Stimulated activated effector memory CD8-positive, alpha-beta T cell treated with anti-CD3 and anti-CD28 coated beads, Interleukin-12 subunit alpha, Interleukin-12 subunit beta, amount 100 ng/mL, for 72 hours (primary cell): ENCODE results near the gene GPANK1.
"Not testable (repeated sequence)": the region's sequence is repeated elsewhere in the genome, so short reads cannot be mapped to it uniquely, and the experiment has no call there.

Experiments used
- ATAC-seq: fragments of 150-1000 bp; cut with Tn5 transposase; 2 replicates; pipeline ENCODE4 v1.10.0; 2021
- DNase-seq, 2 donors: peaks; one replicate each; pipeline ENCODE4 v3.0.0; 2021 to 2022; ENCODE audit warnings: low spot score in 2 of 2
- H3K27ac Mint-ChIP-seq: one replicate; pipeline ENCODE4 v1.8.0; 2022; ENCODE audit warnings: mild to moderate bottlenecking, mixed read lengths
- H3K36me3 Mint-ChIP-seq: one replicate; pipeline ENCODE4 v1.8.0; 2022; ENCODE audit warnings: mild to moderate bottlenecking, mixed read lengths
- H3K4me1 Mint-ChIP-seq: one replicate; pipeline ENCODE4 v1.8.0; 2022; ENCODE audit warnings: mixed read lengths
- H3K4me3 Mint-ChIP-seq: one replicate; pipeline ENCODE4 v1.8.0; 2022; ENCODE audit warnings: mild to moderate bottlenecking, mixed read lengths
- H3K9me3 Mint-ChIP-seq: one replicate; pipeline ENCODE4 v1.8.0; 2022; ENCODE audit warnings: mixed read lengths

GPANK1 gene

DNA sequence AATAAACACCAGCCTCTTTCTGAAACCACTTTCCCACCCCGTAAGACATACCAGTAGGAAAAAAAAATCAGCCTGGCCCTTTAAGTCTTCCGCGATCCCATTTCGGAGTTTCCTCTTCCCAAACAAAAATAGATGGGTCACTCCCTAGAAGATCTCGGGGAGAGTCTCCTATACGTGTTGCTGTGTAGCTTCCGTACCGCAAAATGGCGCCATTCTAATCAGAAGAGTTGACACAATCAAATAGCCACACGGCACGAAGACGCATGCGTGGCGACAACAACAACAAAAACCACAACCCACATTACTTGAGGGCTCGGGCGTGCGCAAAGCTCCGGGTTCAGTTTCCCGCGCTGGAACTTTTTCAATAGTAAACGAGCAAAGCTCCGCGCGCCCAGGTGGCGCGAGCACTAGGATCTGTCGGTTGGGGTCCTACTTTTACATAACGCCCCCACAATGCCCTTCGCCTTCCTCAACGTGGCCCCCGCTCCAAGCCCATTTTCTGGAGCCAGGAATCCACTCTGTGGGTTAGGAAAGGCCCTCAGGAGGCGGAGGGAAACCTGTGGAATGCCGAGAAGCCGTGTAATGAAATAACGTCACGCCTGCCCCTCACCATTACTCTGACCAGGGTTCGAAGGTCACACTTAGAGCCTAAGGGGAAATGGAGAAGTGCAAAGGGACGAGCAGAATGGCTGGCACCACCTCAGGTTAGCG is at the start of gene GPANK1:
Gene GPANK1, minus strand, starts transcription at position 208 of the 711 bp plus-strand sequence. CDS start 519 bp downstream, outside the sequence.
- peak within 1 kb of the TSS; percentile 99 for H3K27ac Mint-ChIP-seq
- H3K9me3 Mint-ChIP-seq: no peaks in the 10 kb centered on the region
- ATAC-seq (peak; percentile 63), DNase-seq (peak; percentile 70 to 93)
- peaks cover 99% of the 10 kb centered on the region for H3K36me3 Mint-ChIP-seq
- H3K4me1 Mint-ChIP-seq: peaks cover 67% of the 10 kb centered on the region
- H3K4me3 Mint-ChIP-seq: peak within 1 kb of the TSS; percentile 95

GRCh38 chr6:31713991-31714684 is 49.3 kb upstream of the GPANK1 start:
- peaks cover 18% of the 10 kb centered on the region for H3K4me1 Mint-ChIP-seq
- no peaks in the 10 kb centered on the region for H3K36me3 Mint-ChIP-seq
- no peak for ATAC-seq
- H3K27ac Mint-ChIP-seq: no peak overlapping the region
- no peak for DNase-seq
- no peak overlapping the region for H3K4me3 Mint-ChIP-seq
- H3K9me3 Mint-ChIP-seq: no peaks in the 10 kb centered on the region

DNA sequence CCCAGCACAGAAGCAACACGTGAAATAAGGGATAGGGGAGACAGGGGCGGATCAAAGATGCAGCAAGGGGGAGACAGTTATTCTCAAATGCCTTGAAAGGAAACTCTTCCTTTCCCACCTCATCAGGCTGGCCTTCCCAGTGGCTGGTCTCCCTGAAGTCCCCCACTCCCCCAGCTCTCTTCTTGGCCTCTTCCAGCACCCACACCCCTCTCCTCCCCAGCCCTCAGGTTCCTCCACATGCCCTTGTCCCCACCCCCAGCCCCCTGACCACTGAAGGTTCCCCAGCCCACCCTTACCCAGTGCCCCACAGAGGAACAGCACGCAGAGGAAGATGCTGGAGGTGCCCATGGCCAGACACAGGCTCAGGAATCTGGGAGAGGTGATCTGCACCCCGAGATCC is 48.7 kb upstream of the GPANK1 start:
- Mint-ChIP-seq H3K9me3 (no peaks in the 10 kb centered on the region), H3K27ac (no peak overlapping the region), H3K36me3 (no peaks in the 10 kb centered on the region), H3K4me3 (no peak overlapping the region), H3K4me1 (peaks cover 18% of the 10 kb centered on the region)
- no peak for DNase-seq
- ATAC-seq: no peak

- Mint-ChIP-seq H3K4me1 (peaks cover 18% of the 10 kb centered on the region), H3K9me3 (no peaks in the 10 kb centered on the region), H3K27ac (peak overlapping the region; percentile 63), H3K4me3 (no peak overlapping the region), H3K36me3 (no peaks in the 10 kb centered on the region)
- DNase-seq (no peak), ATAC-seq (peak; percentile 46)
These were observed 47.5 kb upstream of the GPANK1 start for GRCh38 chr6:31712296-31712695.

GRCh38 chr6:31711233-31711632 is 46.4 kb upstream of the GPANK1 start:
- H3K4me3 Mint-ChIP-seq: peak overlapping the region; percentile 26
- ATAC-seq: peak; percentile 42
- H3K9me3 Mint-ChIP-seq: no peaks in the 10 kb centered on the region
- H3K36me3 Mint-ChIP-seq: no peaks in the 10 kb centered on the region
- peaks cover 18% of the 10 kb centered on the region for H3K4me1 Mint-ChIP-seq
- H3K27ac Mint-ChIP-seq: peak overlapping the region; percentile 63
- DNase-seq: no peak

GRCh38 chr6:31710523-31711219 is 45.9 kb upstream of the GPANK1 start:
- Mint-ChIP-seq H3K9me3 (no peaks in the 10 kb centered on the region), H3K27ac (peak overlapping the region; percentile 63), H3K4me1 (peaks cover 18% of the 10 kb centered on the region), H3K36me3 (no peaks in the 10 kb centered on the region), H3K4me3 (peak overlapping the region; percentile 26)
- DNase-seq: no peak
- no peak for ATAC-seq

GRCh38 chr6:31709157-31709556 is 44.4 kb upstream of the GPANK1 start:
- not testable (repeated sequence) for H3K4me3 Mint-ChIP-seq, H3K36me3 Mint-ChIP-seq, DNase-seq, H3K27ac Mint-ChIP-seq, H3K9me3 Mint-ChIP-seq, ATAC-seq
- H3K4me1 Mint-ChIP-seq: peaks cover 18% of the 10 kb centered on the region

- no peak for DNase-seq
- Mint-ChIP-seq H3K36me3 (no peaks in the 10 kb centered on the region), H3K9me3 (no peaks in the 10 kb centered on the region), H3K27ac (no peak overlapping the region), H3K4me3 (no peak overlapping the region), H3K4me1 (peaks cover 22% of the 10 kb centered on the region)
- no peak for ATAC-seq
These were observed 43.4 kb upstream of the GPANK1 start for GRCh38 chr6:31708224-31708623.

DNA sequence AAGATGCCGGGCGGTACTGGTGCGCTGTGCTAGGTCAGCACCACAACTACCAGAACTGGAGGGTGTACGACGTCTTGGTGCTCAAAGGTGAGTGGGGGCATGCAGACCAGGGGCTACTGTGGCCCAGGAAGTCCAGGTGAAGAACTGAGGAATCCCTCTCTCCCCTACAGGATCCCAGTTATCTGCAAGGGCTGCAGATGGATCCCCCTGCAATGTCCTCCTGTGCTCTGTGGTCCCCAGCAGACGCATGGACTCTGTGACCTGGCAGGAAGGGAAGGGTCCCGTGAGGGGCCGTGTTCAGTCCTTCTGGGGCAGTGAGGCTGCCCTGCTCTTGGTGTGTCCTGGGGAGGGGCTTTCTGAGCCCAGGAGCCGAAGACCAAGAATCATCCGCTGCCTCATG is 42.9 kb upstream of the GPANK1 start:
- no peak for DNase-seq
- ATAC-seq: no peak
- Mint-ChIP-seq H3K27ac (no peak overlapping the region), H3K36me3 (peaks cover 2% of the 10 kb centered on the region), H3K4me3 (no peak overlapping the region), H3K9me3 (no peaks in the 10 kb centered on the region), H3K4me1 (peaks cover 24% of the 10 kb centered on the region)

DNA sequence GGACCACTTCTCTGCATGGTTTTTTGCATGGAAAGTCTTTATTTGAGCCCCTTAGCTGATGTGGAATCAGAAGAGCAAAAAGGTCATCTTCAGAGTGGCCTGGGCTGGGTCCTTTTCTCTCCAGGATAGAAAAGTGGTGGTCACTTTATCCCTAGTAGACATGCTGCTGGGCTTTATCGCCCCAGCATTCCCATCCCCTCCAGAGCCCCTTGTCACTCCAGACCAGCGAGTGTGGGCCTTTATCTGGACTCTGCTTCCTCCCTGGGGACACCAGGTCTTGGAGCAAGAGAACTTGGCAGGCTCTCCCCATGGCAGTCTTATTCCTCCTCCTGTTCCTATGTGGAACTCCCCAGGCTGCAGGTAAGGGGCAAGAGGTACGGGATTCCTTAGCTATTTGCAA is 41.8 kb upstream of the GPANK1 start, which contains the start of gene LY6G6F:
Gene LY6G6F, plus strand, starts transcription at position 268 of the 400 bp plus-strand sequence. Its CDS starts 41 bp downstream, at position 309.
- Mint-ChIP-seq H3K9me3 (no peaks in the 10 kb centered on the region), H3K4me3 (no peak within 1 kb of the TSS), H3K36me3 (peaks cover 8% of the 10 kb centered on the region), H3K27ac (no peak within 1 kb of the TSS), H3K4me1 (peaks cover 29% of the 10 kb centered on the region)
- no peak for DNase-seq
- ATAC-seq: no peak

DNA sequence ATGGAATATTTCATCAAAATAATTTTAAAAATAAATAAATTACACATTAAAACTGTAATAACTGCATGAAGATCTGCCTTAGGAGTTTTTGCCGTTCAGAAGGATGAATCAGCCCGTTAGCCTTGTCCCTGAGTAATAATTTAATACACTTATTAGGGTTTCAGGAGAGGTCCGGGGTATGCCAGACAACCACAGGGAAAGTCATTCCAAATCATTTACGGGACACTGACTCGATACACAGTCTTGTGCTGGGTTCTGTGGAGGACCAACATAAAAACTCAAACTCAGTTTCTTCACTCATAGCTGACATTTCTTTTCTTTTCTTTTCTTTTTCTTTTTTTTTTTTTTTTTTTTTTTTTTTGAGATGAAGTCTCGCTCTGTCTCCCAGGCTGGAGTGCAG is 41.1 kb upstream of the GPANK1 start:
- Mint-ChIP-seq H3K4me3 (no peak overlapping the region), H3K4me1 (peaks cover 29% of the 10 kb centered on the region), H3K27ac (no peak overlapping the region), H3K9me3 (no peaks in the 10 kb centered on the region), H3K36me3 (peaks cover 15% of the 10 kb centered on the region)
- ATAC-seq (no peak), DNase-seq (no peak)

DNA sequence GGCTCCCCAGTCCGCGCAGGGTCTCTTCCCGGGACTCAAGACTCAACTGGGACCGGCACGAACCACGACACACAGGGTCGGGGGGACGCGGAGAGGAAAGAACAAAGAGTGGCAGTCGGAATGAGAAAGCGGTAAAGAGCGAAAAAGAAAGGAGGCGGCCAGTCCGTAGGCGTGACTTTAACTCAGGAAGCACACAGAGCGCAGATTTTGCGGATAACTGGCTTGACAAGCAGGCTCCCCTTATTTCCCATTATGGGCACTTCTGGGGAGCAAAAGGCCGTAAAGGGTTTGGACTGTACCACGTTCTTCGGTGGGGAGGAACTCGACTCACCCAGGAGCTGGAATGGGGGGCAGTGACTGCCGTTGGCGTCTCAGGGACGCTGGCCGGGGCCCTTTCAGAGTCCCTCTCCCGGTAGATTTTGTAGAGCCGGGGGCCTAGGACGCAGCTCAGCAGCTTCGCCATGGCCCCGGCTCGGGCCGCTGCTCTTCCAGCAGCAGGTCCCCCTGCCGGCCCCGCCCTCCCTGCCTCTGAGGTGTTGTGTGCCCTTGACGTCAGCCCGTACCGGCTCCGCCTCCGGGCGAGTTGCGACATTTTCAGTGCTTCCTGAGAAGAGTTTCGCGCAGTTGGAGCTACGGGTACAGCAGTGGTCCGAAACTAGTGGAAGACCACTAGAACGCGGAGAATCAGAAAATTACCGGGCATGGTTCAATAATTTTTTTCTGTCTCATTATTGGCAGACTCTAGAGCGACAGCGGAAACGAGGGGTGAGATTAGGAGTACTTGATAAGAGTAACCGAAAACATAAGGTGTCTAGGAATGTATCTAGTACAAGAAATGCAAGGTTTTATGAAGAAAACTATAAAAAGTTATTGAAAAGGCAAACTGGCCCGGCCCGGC is 38.3 kb upstream of the GPANK1 start, which contains the start of gene ABHD16A:
Gene ABHD16A, minus strand, starts transcription at position 506 of the 898 bp plus-strand sequence. Its CDS starts 43 bp downstream, at position 463.
- peak; percentile 85 to 95 for DNase-seq
- H3K9me3 Mint-ChIP-seq: no peaks in the 10 kb centered on the region
- peaks cover 44% of the 10 kb centered on the region for H3K36me3 Mint-ChIP-seq
- ATAC-seq: peak; percentile 97
- peak within 1 kb of the TSS; percentile 94 for H3K4me3 Mint-ChIP-seq
- H3K4me1 Mint-ChIP-seq: peaks cover 26% of the 10 kb centered on the region
- H3K27ac Mint-ChIP-seq: peak within 1 kb of the TSS; percentile 95

GRCh38 chr6:31702405-31702818 is 37.6 kb upstream of the GPANK1 start:
- Mint-ChIP-seq H3K9me3 (no peaks in the 10 kb centered on the region), H3K36me3 (peaks cover 50% of the 10 kb centered on the region), H3K4me1 (peaks cover 33% of the 10 kb centered on the region), H3K27ac (peak overlapping the region; percentile 95), H3K4me3 (peak overlapping the region; percentile 94)
- DNase-seq (no peak), ATAC-seq (peak; percentile 27)

DNA sequence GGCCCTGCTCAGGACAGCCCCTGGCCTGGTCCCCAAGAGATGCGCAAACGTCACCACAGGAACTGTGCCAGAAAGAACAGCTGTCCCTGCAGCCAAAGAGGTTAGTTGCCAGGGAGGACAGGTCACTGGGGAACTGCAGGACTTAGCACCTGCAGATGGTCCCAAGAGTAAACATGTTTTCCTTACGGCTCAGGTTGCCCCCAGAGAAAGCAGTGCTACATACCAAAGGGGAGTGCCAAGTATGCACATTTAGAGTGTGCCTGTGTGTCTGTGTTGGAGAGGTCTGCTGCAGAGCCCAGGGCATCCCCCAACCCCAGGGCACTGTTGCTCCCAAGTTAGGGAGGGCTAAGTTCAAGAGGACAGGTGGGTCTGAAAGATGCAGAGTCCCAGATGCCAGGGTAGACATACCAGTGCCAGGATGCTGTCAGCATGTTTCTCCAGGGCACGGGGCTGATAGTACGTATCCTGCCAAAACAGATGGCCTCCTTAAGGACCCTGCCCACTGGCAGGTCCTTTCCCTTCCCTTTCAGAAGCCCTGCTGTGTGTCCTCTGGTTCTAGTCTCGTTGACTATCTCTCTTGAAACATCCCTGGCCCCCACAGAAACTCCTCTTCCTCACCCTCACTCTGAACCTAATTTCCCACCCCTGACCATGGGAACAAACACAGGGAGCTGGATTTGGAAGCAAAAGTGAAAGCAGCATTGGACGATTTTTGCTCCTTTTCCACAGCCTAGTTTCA is 37.0 kb upstream of the GPANK1 start:
- Mint-ChIP-seq H3K27ac (peak overlapping the region; percentile 95), H3K4me3 (peak overlapping the region; percentile 94), H3K4me1 (peaks cover 38% of the 10 kb centered on the region), H3K9me3 (no peaks in the 10 kb centered on the region), H3K36me3 (peaks cover 56% of the 10 kb centered on the region)
- DNase-seq: no peak
- no peak for ATAC-seq
